HG02981 (cell line): ENCODE data around the gene RNF141.

Experiments
- ATAC-seq: cut with Tn5 transposase; IDR thresholded peaks from one replicate; pipeline ENCODE4 v1.9.1; 2021; ENCODE audit warnings: mild to moderate bottlenecking, moderate library complexity; ENCODE audit not compliant: unreplicated experiment

Gene RNF141

DNA sequence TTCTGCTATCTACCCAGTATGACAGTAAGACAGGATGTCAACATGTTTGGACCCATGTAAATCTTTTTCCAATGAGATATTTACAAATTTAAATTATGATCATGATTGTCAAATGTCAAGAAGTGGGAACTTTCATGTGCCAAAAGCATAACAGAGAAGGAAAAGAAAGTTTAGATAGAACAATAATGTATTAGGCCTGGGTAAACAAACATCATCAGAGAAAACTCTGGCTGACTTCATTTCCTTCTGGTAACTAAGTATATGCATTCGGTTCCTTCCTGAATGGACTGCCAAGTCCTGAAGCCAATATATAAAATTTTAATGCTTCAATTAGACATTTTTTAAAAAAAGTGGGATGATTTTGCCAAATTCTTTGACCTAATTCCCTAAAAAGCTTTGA lies 16.5 kb downstream of the RNF141 start:
- no peak for ATAC-seq

DNA sequence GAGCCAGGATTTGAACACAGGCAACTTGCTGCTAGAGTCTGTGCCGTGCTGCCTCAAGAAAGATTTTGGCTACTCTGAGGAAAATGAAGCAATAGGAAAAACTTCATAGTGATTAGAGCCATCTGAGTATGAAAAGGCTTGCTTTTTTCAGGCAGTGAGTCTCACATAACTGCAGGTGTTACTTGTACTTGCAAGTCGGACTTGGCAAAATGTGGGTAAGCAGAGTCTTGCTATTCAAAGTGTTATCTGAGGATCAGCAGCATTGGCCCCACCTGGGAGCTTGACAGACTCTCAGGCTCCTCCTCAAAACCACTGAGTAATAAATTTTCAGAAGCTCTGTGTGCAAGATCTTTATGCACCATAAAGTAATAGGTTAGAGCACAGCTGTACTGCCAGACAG lies 18.1 kb downstream of the RNF141 start:
- no peak for ATAC-seq

DNA sequence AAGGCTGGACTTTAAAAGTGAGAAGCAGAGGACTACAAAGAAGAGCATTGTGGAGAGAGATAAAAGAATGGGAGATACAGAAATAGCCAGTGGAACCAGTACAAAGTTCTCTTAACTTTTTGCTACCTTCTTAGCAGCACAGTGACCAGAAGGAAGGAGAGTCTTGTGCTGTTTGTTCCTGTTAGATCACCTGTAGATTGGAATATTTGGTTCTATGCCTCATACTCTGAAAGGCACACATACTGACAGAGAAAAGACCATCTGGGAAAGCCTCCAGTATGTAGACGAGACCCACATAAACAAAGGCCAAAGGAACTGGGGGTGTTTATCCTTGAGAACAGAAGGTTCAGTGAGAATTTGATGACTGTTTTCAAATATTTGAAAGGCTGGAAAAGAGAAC lies 18.7 kb downstream of the RNF141 start:
- ATAC-seq: no peak

DNA sequence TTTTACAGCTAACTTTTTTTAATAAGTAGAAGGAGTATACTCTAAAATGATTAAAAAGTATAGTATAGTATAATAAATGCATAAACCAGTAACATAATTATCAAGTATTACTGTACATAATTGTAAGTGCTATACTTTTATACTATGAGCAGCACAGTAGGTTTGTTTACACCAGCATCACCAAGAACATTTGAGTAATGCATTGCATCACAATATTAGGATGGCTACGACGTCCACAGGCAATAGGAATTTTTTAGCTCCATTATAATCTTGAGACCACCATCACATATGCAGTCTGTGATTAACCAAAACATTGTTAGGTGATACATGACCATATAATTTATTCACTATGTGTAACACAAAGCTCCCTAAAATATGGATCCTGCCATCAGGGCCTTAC lies 20.4 kb downstream of the RNF141 start:
- ATAC-seq: no peak

DNA sequence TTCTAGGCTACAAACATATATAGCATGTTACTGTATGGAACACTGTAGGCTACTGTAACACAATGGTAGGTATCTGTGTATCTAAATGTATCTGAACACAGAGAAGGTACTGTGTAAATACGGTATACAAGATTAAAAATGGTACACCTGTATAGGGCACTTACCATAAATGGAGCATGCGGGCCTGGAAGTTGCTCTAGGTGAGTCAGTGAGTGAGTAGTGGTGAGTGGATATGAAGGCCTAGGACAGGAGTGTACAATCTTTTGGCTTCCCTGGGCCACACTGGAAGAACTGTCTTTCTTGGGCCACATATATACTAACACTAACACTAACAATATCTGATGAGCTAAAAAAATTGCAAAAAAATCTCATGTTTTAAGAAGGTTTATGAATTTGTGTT lies 21.4 kb downstream of the RNF141 start:
- no peak for ATAC-seq

DNA sequence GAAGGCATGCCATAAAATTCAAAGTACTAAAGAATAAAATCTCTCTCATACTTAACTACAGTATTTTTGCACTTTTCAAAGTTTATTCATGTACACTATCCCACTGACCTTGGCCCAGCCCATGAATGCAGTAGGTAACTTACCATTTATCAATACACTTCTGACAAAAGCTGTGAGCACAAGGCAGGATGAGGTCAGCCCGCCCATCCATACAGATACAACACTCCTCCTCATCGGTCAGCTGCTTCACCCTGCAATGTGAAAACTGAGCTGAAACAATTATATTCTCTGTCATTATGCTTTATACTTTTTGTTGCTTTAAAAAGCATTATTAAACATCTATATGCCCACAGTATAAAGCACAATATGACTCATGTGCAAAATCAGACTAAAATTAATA lies 22.1 kb downstream of the RNF141 start:
- ATAC-seq: no peak

DNA sequence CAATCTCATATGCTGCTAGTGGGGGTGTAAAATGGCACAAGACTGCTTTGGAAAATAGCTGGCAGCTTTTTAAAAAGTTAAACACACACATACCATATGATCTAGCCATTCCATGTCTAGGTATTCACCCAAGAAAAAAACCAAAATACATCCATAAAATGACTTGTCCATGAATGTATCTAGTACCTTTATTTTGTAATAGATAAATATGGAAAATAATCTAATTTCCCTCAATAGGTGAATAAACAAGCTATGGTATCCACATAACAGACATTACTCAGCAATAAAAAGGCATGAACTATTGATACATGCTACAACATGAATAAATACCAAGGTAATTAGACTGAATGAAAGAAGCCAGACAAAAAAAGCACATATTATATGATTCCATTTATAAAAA lies 22.9 kb downstream of the RNF141 start:
- ATAC-seq: no peak

DNA sequence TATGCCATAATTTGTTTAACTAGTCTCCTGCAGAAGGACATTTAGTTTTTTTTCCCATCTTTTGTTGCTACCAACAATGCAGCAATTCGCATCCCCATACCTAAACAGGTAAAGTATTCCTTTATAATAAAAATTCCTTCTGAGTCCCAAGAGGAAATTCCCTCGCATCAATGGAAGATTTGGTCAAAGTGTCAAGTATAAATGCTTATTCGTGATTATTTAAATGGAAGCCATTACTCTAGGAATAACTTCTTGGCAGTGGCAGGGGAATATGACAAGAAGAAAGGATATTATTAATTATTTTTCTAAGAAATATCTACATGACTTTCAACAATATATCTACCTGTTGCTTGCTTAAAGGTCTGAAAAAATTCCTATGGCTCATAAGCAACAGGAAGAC lies 25.6 kb downstream of the RNF141 start:
- ATAC-seq: no peak

DNA sequence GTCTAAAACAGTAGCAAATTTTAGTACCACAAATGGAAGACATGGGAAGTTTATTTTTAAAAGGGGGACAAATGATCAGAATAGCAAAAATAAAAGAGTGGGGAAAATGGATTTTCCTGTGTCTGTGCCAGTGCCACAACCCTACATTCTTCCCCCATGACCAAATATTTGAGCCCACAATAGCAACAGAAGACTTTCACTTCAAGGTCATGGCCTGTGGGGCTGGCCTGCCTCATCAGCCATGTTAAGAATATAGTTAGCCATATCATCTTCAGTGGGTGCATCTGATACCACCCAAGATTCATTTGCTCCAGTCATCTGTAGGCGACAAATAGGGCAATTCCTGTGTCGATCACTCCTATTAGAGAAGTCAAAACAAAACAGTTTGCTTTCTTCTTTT lies 26.3 kb downstream of the RNF141 start:
- ATAC-seq: no peak

DNA sequence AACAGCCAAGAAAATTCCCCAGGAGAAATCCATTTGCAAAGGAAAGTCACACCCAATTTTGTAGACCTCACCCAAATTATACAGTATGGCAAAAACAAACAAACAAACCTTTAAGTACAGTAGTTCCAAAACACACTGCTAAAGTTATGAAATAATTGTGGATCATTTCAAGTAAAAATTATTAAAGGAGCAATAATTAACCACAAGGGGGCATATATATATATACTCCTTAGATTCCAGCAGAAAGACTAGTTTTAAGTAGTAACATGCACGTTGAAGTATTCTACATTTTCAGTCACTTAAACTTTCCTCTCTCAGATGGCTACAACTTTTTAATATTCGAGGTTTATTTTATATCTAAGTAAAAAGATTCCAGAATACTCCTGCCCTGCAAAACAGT lies 26.8 kb downstream of the RNF141 start:
- no peak for ATAC-seq

DNA sequence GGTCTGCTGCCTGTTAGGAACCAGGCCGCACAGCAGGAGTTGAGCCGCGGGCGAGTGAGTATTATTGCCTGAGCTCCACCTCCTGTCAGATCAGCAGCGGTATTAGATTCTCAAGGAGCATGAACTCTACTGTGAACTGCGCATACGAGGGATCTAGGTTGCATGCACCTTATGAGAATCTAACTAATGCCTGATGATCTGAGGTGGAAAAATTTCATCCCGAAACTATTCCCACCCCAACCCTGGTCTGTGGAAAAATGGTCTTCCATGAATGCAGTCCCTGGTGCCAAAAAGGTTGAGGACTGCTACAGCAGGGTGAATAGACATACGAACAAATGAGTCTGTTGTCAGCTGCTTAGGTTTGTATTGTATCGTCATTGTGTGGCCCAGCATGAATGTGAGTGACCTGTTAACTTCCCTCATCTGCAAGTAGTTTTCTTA lies 29.8 kb downstream of the RNF141 start:
- ATAC-seq: no peak

DNA sequence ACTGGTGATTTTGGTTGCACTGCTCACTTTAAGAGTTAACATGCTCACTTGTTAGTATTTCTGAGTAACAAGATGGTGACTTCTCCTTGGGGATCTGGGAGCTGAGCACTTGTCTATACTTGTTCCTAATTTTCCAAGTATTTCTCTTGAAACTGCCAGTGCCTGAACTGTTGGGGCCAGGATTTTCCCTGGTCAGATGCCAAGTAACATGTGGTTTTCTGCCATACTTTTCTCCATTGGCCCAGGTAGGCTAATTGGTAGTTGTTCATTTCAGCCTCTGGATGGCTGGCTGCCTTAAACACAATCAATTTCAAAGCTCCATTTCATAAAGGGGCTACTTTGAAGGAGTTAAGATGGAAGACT lies 35.0 kb downstream of the RNF141 start:
- ATAC-seq: no peak

DNA sequence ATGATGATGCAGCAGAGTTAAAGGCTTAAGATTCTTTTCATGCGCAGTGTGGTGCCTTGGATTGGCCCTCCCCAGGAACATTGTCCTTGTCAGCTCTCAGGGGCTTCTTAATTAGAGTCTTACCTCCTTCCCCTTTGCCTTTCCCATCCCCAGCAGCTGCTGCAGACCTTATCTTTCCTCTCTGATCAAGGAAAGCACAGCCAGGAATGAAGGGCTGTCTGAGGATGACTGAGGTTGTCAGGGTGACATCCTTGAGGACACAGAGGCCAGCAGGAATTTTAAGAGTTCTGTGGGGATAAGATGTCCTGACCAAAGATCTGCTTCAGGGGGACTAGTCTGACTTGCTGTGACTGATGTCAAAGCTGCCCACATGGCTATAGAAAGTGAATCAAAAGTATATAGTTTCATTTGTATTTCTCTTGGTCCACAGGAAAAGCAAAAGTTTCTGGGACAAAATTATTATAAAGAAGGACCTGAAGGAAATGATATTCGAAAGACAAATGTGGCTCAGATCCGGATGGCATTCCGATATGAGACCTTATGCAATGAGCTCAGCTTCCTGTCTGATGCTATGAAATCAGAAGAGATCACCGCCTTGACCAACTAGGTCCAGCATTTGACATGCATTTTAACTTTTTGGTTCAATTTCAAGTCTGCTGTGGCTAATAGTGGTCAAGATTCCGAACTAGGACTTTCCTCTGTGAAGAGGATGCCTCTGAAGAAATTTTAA lies 35.5 kb downstream of the RNF141 start:
- ATAC-seq: no peak

DNA sequence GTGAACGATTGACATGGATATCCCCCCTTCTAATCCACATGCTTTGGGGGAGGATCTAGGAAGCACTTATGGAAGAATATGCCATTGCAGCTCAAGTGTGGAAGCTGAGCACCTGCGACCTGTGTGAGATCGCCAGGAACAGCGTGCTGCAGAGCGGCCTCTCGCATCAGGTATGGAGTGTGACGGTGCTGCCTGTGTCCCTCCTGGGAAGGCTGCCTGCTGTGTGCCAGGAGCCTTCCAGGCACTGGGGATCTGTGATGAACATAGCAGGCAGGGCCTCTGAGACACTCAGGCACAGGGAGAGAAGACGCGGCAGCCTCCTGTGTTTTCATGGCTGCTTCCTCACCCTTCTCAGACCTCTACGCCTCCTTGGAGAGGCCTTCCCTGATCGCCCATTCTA lies 36.5 kb downstream of the RNF141 start:
- ATAC-seq: no peak

DNA sequence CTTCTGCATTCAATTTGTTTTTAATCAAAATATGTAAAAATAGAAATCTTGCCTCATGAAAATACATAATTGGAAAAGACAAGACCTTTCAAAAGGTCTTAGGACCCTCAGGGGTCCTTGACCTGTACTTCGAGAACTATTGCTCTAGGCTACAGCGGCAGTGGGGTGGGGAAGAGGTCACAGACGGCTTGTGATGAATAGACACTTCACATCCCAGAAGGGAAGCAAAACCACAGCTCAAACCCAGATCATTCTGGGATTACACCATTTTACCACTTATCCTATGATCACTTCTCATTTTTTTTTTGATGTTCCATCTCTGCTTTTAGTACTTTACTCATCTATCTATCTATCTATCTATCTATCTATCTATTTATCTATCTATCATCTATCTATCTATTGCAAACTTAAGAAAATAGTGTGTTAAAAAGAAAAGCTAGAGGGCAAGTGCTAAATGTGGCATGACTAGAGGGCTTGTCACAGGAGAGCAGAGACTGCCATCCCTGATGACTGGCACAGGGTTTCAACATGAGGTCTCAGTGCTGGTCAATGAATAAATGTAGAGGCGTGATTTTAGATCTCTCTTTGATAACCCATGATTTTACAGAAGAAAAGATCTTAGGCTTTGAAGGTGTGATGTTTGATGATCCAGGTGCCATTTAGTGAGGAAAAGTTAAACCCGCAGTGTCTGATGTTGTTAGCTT lies 37.1 kb downstream of the RNF141 start:
- ATAC-seq: no peak

DNA sequence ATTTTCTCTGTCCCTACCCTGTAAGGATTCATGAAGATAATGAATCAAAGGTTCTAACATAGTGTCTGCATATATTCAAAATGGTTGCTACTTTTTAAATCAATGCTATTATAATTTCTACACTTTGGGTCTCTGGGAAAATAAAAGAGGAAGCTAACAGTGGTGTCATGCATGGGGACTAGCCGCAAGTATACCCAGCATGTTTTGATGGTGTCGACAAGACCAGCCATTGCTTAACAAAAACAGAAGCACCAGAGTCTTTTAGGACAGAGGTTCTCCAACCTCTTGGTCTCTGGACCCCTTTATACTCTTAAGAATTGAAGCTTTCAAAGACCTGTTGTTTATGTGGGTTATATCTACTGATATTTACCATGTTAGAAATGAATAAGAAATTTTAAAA lies 37.8 kb downstream of the RNF141 start:
- ATAC-seq: no peak

DNA sequence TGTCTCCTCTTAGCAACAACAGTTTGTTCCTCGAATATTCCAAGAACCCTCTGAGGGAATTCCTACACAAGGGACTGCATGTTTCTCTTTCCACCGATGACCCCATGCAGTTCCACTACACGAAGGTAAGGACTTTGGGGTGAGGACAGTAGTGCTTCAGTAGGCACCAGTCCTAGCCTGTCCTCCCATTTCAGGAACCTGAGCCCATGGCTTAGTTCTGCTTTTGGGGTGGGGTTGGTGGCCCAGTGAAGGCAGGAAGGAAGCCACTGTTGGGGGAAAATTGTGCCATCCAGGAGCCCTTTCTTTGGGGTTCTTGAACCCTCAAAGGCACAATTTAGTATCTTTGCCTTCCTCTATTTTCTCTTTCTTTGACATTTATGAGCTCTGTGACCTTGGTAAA lies 38.2 kb downstream of the RNF141 start:
- no peak for ATAC-seq

DNA sequence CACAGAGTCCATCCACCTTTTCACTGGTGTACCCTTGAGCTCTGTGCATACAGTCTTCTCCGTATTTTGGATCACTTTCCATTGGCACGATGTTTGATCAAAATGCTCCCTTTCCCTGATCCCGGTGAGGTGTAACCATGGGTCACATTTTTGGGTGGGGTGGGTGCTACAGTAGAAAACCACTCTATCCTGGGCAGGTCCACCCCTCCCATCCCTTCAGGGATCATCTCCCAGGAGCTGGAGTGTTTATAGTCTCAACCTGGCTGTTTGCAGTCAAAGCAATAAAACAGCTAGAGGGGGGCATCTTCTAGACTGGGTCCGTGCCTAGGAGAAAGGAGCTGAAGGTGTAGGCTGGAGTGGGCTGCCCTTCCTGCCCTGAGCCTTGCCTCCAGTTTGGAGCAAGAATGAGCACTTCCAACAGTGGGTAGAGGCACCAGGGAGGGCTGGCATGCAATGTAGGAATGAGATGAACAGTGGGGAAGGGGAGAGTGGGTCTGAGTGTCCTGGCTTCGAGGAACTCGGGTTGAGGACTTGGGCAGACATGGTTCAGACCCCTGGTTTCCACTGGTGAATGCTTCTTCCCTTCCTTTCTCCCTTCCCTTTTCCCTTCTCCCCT lies 38.8 kb downstream of the RNF141 start:
- ATAC-seq: no peak

DNA sequence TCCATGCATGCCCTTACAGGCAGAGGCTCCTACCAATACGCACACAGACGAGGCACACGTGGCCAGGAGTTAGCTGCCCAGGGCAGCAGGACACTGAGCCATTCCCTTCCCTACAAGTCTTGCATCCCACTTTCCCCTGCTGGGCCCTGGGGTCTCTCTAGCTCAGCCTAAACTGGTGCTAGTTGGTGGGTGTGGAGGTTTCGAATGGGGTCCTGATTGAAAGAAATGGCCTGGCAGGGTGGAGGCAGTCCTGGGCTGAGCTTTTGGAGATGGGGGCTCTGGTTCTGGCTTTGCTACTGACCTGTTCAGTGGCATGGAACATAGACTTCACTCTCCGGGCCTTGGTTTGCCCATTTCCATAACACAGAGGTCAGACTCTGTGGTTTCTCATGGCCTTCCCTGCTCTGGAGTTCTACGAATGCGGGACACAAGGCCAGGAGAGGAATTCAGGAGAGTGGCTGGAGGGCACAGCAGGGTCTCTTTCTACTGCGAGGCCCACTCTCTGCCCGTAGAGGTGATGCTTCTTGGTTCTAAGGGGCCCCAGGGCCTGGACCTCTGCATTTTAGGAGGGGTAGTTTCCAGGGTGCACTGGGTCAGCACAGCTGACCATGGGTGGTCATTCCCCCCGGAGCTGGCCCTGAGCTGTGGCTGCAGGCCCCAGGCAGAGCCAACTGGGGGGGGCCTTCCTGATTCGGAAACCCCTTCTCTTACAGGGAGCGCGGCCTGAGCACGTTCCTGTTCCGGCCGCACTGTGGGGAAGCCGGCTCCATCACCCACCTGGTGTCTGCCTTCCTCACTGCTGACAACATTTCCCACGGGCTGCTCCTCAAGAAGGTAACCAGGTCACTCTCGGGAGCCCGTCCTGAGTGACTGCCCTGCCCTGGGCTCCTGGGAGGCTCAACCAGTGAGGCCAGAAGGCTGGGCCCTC lies 40.0 kb downstream of the RNF141 start:
- no peak for ATAC-seq

DNA sequence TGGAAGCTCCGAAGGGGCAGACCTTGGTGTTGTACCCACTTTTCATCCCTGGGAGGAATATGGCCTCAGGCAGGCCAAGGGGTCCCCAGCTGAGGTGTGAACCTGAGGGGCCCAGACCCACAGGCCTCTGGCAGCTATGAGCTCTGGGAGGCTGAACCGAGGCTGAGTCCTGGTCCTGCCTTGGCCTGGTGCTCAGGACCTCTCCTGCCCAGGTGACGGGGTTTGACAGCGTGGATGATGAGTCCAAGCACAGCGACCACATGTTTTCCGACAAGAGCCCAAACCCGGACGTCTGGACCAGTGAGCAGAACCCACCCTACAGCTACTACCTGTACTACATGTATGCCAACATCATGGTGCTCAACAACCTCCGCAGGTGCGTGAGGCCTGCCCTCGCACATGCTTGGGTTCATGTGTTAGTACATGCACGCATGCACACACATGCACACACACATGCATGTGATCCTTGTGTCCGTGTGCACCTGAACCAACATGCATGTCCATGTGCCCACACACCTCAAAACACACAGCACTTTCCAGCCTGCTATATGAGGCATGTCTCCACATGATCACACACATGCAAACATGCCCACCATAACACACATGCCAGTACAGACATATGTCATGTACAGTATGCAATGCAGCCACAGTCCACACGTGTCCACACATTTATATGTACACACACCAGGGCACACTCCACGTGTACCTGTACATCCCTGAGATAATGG lies 40.9 kb downstream of the RNF141 start:
- no peak for ATAC-seq

DNA sequence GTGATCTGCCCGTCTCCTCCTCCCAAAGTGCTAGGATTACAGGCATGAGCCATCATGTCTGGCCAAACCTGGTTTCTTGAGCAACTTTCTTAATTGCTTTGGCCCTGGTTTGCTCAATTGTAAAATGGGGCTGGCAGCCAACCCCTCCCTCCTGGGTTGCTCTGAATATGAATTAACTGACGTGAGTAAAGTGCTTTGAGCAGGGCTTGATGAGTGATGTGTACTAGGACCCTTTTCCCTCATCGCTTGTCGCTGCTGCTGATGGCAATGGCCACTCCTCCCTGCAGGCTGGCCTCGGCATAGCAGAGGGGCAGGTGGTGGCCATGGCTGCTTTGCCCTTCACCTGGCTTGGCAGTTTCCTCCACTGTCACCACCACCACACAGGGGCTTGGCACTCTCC lies 41.5 kb downstream of the RNF141 start:
- ATAC-seq: no peak
